IPS DF 6.9 (cell line): Measurements from ENCODE around the gene NRXN2.
"Not testable (repeated sequence)": the region's sequence is repeated elsewhere in the genome, so short reads cannot be mapped to it uniquely, and the experiment has no call there.

Experiments used
- DNase-seq: peaks from one replicate; pipeline ENCODE4 v3.0.0-alpha.2; 2013; ENCODE audit warnings: low read depth, low spot score
- H3K27ac ChIP-seq: one replicate; pipeline ENCODE4 v1.5.1; 2013; ENCODE audit warnings: low read length, control low read depth
- H3K27me3 ChIP-seq: 2 replicates; pipeline ENCODE4 v1.6.1; 2013; ENCODE audit warnings: mild to moderate bottlenecking, low read length; ENCODE audit not compliant: control insufficient read depth, insufficient read depth
- H3K36me3 ChIP-seq: 2 replicates; pipeline ENCODE4 v1.6.1; 2013; ENCODE audit warnings: low read length; ENCODE audit not compliant: control insufficient read depth, insufficient read depth
- H3K4me1 ChIP-seq: 2 replicates; pipeline ENCODE4 v1.6.1; 2013; ENCODE audit warnings: low read length; ENCODE audit not compliant: control insufficient read depth, insufficient read depth
- H3K4me3 ChIP-seq: 2 replicates; pipeline ENCODE4 v1.5.1; 2013; ENCODE audit warnings: mild to moderate bottlenecking, low read length
- H3K9me3 ChIP-seq: 2 replicates; pipeline ENCODE4 v1.6.1; 2013; ENCODE audit warnings: low read length, inconsistent platforms; ENCODE audit not compliant: control insufficient read depth, insufficient read depth
- WGBS: extraction: QIAGEN DNeasy Blood & Tissue Kit; methylation state at CpG from one replicate; pipeline ENCODE4 v1.1.7; 2013; ENCODE audit warnings: mixed read lengths, missing lambda C conversion rate; ENCODE audit not compliant: insufficient read length, insufficient coverage; 5-methylcytosine and 5-hydroxymethylcytosine counted together

Gene NRXN2

GRCh38 chr11:64672875-64673274 lies 50.1 kb downstream of the NRXN2 start:
- WGBS, result no CpG with 5 or more reads among the region's 2 CpGs
- no peaks in the 10 kb centered on the region for H3K9me3 ChIP-seq
- no peak overlapping the region for H3K27ac ChIP-seq
- H3K4me3 ChIP-seq, result no peak overlapping the region
- DNase-seq, result no peak
- H3K36me3 ChIP-seq, result no peaks in the 10 kb centered on the region
- H3K27me3 ChIP-seq, result no peaks in the 10 kb centered on the region
- H3K4me1 ChIP-seq, result no peaks in the 10 kb centered on the region

- no CpG with 5 or more reads among the region's 3 CpGs for WGBS
- Histone ChIP-seq H3K4me3 (no peak overlapping the region), H3K4me1 (no peaks in the 10 kb centered on the region), H3K9me3 (no peaks in the 10 kb centered on the region), H3K27ac (no peak overlapping the region), H3K27me3 (no peaks in the 10 kb centered on the region), H3K36me3 (no peaks in the 10 kb centered on the region)
- no peak for DNase-seq
Observed at GRCh38 chr11:64670975-64671374, 52.0 kb downstream of the NRXN2 start.

GRCh38 chr11:64667154-64667745 lies 55.7 kb downstream of the NRXN2 start:
- WGBS, result no CpG with 5 or more reads among the region's 22 CpGs
- Histone ChIP-seq H3K4me1 (no peaks in the 10 kb centered on the region), H3K27ac (no peak overlapping the region)

GRCh38 chr11:64665411-64665821 lies 57.6 kb downstream of the NRXN2 start:
- no CpG with 5 or more reads among the region's 7 CpGs for WGBS
- DNase-seq, result no peak
- Histone ChIP-seq H3K27ac (no peak overlapping the region), H3K4me1 (no peaks in the 10 kb centered on the region; the same call in 1 of the 2 replicates), H3K9me3 (no peaks in the 10 kb centered on the region), H3K36me3 (no peaks in the 10 kb centered on the region), H3K27me3 (no peaks in the 10 kb centered on the region), H3K4me3 (no peak overlapping the region)

More at GRCh38 chr11:64667154-64667745, 55.7 kb downstream of the NRXN2 start:
- Histone ChIP-seq H3K9me3 (no peaks in the 10 kb centered on the region), H3K27me3 (no peaks in the 10 kb centered on the region), H3K36me3 (no peaks in the 10 kb centered on the region), H3K4me3 (no peak overlapping the region)
- no peak for DNase-seq

- H3K4me3 ChIP-seq, H3K27me3 ChIP-seq, H3K36me3 ChIP-seq, H3K9me3 ChIP-seq, H3K27ac ChIP-seq, DNase-seq, H3K4me1 ChIP-seq: not testable (repeated sequence)
- no CpG with 5 or more reads among the region's 15 CpGs for WGBS
Observed at GRCh38 chr11:64664236-64664870, 58.6 kb downstream of the NRXN2 start.

GRCh38 chr11:64663656-64664055 lies 59.3 kb downstream of the NRXN2 start:
- no peaks in the 10 kb centered on the region for H3K36me3 ChIP-seq
- H3K4me3 ChIP-seq, result no peak overlapping the region
- no peaks in the 10 kb centered on the region for H3K27me3 ChIP-seq
- no peak overlapping the region for H3K27ac ChIP-seq
- no peaks in the 10 kb centered on the region for H3K9me3 ChIP-seq
- no peak for DNase-seq
- no CpG with 5 or more reads among the region's 4 CpGs for WGBS
- no peaks in the 10 kb centered on the region; the same call in 1 of the 2 replicates for H3K4me1 ChIP-seq

GRCh38 chr11:64661614-64662013 lies 61.4 kb downstream of the NRXN2 start:
- Histone ChIP-seq H3K9me3 (no peaks in the 10 kb centered on the region), H3K4me3 (no peak overlapping the region), H3K36me3 (no peaks in the 10 kb centered on the region), H3K27ac (no peak overlapping the region), H3K27me3 (no peaks in the 10 kb centered on the region), H3K4me1 (no peaks in the 10 kb centered on the region; the same call in 1 of the 2 replicates)
- DNase-seq, result no peak
- WGBS, result no CpG with 5 or more reads among the region's 7 CpGs

- Histone ChIP-seq H3K4me1 (no peaks in the 10 kb centered on the region; the same call in 1 of the 2 replicates), H3K4me3 (no peak overlapping the region)
Observed at GRCh38 chr11:64661146-64661545, 61.9 kb downstream of the NRXN2 start.

GRCh38 chr11:64660706-64661105 lies 62.3 kb downstream of the NRXN2 start:
- H3K9me3 ChIP-seq, result no peaks in the 10 kb centered on the region
- WGBS, result no CpG with 5 or more reads among the region's 19 CpGs
- no peak overlapping the region for H3K4me3 ChIP-seq
- no peaks in the 10 kb centered on the region; the same call in 1 of the 2 replicates for H3K4me1 ChIP-seq
- H3K36me3 ChIP-seq, result no peaks in the 10 kb centered on the region
- no peak overlapping the region for H3K27ac ChIP-seq
- DNase-seq, result no peak
- no peaks in the 10 kb centered on the region for H3K27me3 ChIP-seq

More at GRCh38 chr11:64661146-64661545, 61.9 kb downstream of the NRXN2 start:
- no peak for DNase-seq
- no CpG with 5 or more reads among the region's 6 CpGs for WGBS
- no peaks in the 10 kb centered on the region for H3K27me3 ChIP-seq
- H3K27ac ChIP-seq, result no peak overlapping the region
- no peaks in the 10 kb centered on the region for H3K36me3 ChIP-seq
- no peaks in the 10 kb centered on the region for H3K9me3 ChIP-seq

- no peak overlapping the region for H3K27ac ChIP-seq
- H3K27me3 ChIP-seq, result no peaks in the 10 kb centered on the region
- no peaks in the 10 kb centered on the region; the same call in 1 of the 2 replicates for H3K4me1 ChIP-seq
- H3K9me3 ChIP-seq, result no peaks in the 10 kb centered on the region
- H3K4me3 ChIP-seq, result no peak overlapping the region
- H3K36me3 ChIP-seq, result no peaks in the 10 kb centered on the region
- no peak for DNase-seq
- no CpG with 5 or more reads among the region's 10 CpGs for WGBS
Observed at GRCh38 chr11:64660205-64660604, 62.8 kb downstream of the NRXN2 start.
